GM21723 (cell line): Measurements from ENCODE around the gene NOL6.
"Not testable (repeated sequence)": the region's sequence is repeated elsewhere in the genome, so short reads cannot be mapped to it uniquely, and the experiment has no call there.

Experiments used
- ATAC-seq: cut with Tn5 transposase; IDR thresholded peaks from one replicate; pipeline ENCODE4 v1.9.1; 2021; ENCODE audit warnings: mild to moderate bottlenecking, moderate library complexity; ENCODE audit not compliant: unreplicated experiment

NOL6 gene, protein sequence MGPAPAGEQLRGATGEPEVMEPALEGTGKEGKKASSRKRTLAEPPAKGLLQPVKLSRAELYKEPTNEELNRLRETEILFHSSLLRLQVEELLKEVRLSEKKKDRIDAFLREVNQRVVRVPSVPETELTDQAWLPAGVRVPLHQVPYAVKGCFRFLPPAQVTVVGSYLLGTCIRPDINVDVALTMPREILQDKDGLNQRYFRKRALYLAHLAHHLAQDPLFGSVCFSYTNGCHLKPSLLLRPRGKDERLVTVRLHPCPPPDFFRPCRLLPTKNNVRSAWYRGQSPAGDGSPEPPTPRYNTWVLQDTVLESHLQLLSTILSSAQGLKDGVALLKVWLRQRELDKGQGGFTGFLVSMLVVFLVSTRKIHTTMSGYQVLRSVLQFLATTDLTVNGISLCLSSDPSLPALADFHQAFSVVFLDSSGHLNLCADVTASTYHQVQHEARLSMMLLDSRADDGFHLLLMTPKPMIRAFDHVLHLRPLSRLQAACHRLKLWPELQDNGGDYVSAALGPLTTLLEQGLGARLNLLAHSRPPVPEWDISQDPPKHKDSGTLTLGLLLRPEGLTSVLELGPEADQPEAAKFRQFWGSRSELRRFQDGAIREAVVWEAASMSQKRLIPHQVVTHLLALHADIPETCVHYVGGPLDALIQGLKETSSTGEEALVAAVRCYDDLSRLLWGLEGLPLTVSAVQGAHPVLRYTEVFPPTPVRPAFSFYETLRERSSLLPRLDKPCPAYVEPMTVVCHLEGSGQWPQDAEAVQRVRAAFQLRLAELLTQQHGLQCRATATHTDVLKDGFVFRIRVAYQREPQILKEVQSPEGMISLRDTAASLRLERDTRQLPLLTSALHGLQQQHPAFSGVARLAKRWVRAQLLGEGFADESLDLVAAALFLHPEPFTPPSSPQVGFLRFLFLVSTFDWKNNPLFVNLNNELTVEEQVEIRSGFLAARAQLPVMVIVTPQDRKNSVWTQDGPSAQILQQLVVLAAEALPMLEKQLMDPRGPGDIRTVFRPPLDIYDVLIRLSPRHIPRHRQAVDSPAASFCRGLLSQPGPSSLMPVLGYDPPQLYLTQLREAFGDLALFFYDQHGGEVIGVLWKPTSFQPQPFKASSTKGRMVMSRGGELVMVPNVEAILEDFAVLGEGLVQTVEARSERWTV

GRCh38 chr9:33473643-33474352, at the start of gene NOL6:
NOL6 (minus strand) TSS chr9:33473924; CDS start chr9:33473842, 82 bp downstream.
- peak; percentile 98 for ATAC-seq

DNA sequence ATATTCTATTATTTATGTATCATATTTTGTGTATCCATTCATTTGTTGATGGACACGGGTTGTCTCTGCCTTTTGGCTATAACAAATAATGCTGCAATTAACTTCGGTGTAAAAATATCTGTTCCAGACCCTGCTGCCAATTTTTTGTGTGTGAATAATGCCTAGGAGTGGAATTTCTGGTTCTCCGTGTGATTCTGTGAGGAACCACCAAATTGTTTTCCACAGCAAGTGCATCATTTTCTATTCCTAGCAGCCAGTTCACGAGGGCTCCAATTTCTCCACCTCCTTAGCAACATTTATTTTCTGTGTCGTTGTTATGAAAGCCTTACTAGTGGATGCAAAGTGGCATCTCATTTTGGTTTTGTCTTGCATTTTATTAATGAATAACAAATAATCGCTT, 48.1 kb upstream of the NOL6 start:
- ATAC-seq: not testable (repeated sequence)

DNA sequence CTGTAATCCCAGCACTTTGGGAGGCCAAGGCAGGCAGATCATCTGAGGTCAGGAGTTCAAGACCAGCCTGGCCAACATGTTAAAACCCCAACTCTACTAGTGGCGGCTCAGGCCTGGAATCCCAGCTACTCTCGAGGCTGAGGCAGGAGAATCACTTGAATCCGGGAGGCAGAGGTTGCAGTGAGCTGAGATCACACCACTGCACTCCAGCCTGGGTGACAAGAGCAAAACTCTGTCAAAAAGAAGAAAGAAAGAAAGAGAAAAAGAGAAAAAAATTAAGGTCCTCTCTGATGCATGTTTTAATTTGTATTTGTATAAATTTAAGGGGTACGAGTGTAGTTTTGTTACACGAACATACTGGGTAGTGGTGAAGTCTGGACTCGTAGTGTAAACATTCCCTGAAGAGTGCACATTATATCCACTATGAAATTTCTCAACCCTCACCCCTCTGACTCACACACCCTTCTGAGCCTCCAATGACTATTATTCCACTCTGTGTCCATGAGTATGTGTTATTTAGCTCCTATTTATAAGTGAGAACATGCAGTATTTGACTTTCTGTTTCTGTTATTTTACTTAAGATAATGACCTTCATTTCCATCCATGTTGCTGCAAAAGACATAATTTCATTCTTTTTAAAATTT, 44.3 kb upstream of the NOL6 start:
- ATAC-seq: not testable (repeated sequence)

- ATAC-seq: no peak
These were observed 43.6 kb upstream of the NOL6 start for GRCh38 chr9:33517373-33517772.

GRCh38 chr9:33516397-33516796, 42.7 kb upstream of the NOL6 start:
- not testable (repeated sequence) for ATAC-seq

DNA sequence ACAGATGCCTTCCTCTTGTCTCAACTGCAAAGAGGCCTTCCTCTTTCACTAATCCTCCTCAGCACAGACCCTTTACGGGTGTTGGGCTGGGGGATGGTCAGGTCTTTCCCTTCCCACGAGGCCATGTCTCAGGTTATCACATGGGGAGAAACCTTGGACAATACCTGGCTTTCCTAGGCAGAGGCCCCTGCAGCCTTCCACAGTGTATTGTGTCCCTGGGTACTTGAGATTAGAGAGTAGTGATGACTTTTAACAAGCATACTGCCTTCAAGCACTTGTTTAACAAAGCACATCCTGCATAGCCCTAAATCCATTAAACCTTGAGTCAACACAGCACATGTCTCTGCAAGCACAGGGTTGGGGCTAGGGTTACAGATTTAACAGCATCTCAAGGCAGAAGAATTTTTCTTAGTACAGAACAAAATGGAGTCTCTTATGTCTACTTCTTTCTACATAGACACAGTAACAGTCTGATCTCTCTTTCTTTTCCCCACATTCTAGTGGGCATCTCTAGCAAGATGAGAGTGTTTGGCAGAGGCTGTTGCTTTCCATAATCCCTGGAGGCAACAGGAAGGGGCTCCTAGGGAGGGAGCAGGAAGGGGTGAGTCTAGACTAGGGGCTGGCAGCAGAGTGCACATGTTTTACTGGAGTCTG, 41.7 kb upstream of the NOL6 start:
- not testable (repeated sequence) for ATAC-seq

- ATAC-seq: not testable (repeated sequence)
These were observed 38.8 kb upstream of the NOL6 start for GRCh38 chr9:33512535-33512934.

GRCh38 chr9:33511184-33511517, 37.4 kb upstream of the NOL6 start:
- ATAC-seq: not testable (repeated sequence)

DNA sequence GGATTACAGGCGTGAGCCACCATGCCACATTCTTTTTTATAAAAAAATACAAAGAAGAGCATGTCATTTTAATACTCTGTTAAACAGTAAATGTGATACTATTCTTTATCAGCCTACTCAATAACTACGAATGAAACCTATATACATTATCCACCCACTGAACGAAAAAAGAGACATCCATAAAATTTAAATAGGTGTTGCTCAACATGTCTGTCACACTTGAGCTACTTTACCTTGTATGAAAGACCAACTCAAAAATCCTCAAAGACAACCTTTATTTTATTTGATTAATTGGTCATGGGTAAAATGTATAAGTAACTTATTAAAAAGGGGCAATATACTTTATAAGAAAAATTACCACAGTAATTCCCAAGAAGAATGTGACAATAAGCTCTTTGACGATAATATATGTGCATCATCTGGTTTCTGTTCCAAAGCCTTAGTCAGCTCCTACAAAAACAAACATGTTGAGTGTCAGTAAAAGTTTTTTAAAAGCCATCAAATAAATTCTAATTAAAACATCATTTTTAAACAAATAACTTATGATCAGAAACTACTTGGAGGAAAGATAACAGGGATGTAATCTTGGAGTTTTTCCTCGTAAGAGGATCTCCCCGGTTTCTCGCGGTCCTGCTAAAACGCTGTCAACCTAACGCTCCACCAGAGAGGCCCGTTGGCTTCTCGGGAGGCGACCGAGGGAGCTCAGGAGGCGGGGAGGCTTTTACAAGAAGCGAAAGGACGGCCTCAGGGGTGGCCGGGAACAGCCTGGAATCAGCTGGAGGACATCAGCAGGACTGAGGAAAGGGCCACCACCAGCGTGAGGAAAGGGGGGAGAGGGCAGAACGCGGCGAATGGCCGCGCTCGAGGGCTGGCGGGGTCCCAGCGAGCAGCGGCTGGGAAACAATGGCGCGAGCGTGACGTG, 36.8 kb upstream of the NOL6 start:
- ATAC-seq: peak; percentile 65

- ATAC-seq: no peak
These were observed 33.1 kb upstream of the NOL6 start for GRCh38 chr9:33506626-33507370.

DNA sequence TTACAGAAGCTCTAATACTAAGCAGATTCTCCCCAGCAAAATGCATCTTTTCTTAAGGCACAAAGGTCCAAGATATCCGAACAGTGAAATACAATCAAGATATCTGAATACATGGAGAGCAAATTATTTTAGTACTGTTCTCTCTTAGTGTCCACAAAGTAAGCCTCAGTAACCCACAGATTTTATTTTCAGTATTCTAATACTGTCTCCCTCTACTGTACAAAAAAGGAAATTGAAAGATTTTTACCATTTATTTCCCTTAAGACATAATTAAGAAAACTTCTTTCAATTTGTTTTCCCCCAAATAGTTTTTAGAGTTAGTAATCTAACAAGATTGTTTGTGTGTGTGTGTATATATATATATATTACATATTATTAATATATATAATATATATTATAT, 24.7 kb upstream of the NOL6 start:
- ATAC-seq: no peak

GRCh38 chr9:33493819-33494218, 20.1 kb upstream of the NOL6 start:
- ATAC-seq: not testable (repeated sequence)

GRCh38 chr9:33489066-33489465, 15.3 kb upstream of the NOL6 start:
- ATAC-seq: no peak

- ATAC-seq: not testable (repeated sequence)
These were observed 11.6 kb upstream of the NOL6 start for GRCh38 chr9:33485312-33485711.

- ATAC-seq: no peak
These were observed 7.3 kb upstream of the NOL6 start for GRCh38 chr9:33480976-33481375.

- no peak for ATAC-seq
These were observed 6.4 kb upstream of the NOL6 start for GRCh38 chr9:33480106-33480505.

GRCh38 chr9:33476503-33476902, 2.8 kb upstream of the NOL6 start:
- no peak for ATAC-seq

GRCh38 chr9:33475357-33475756, 1.6 kb upstream of the NOL6 start:
- no peak for ATAC-seq
